HepG2 (cell line): ENCODE measurements around the gene FOXE3. TPM values are rescaled to one million over a fixed set of nuclear protein-coding genes. Genes with fewer than 3 reads are reported as not detected.

Experiments used
- ATAC-seq: fragments of 200-7000 bp; cut with Tn5 transposase; 3 replicates; pipeline ENCODE4 v1.9.1; 2020; ENCODE audit warnings: mild to moderate bottlenecking, moderate library complexity
- BruUV-seq: library from RNA; stranded (reverse); fragments of 400-500 nt; replicated peaks from 2 replicates; lab custom pipeline; 2021; lab: Mats Ljungman, UMichigan
- CTCF ChIA-PET: fragments of 300-600 bp; formaldehyde crosslinking; extraction: SDS; loops from one replicate; lab custom pipeline; 2021; ENCODE audit warnings: low total read pairs, inconsistent platforms, low intra/inter-chr PET ratio; lab: Yijun Ruan, JAX
- POLR2A ChIA-PET: fragments of 350-600 bp; sonication (Branson Sonifier 250); formaldehyde crosslinking; loops from one replicate; lab custom pipeline; 2020; ENCODE audit warnings: antibody characterized with exemption, inconsistent platforms; lab: Yijun Ruan, JAX
- DNase-seq: peaks from one replicate; pipeline ENCODE4 v3.0.0-alpha.2; 2015; ENCODE audit warnings: low spot score
- FAIRE-seq: peaks from 3 replicates; lab custom pipeline; 2011; peaks lifted over from hg19 to GRCh38; lab: Jason Lieb, UNC
- H2AFZ ChIP-seq: one replicate; pipeline ENCODE4 v1.6.1; 2011; ENCODE audit warnings: low read length, inconsistent platforms
- H3K27ac ChIP-seq: fragments of 300-600 bp; 3 replicates; pipeline ENCODE4 v1.8.0; 2011; ENCODE audit warnings: mixed run types, mild to moderate bottlenecking, mixed read lengths, low read length, inconsistent platforms; ENCODE audit not compliant: insufficient read depth; ENCODE audit errors: extremely low read length
- H3K27me3 ChIP-seq, 2 experiments: fragments of 200-600 bp in 1 of 2; 2 replicates in 1 of 2; 3 replicates in 1 of 2; pipeline versions ENCODE4 v1.6.0 to v1.8.0; 2011; ENCODE audit warnings: low read length in 2 of 2, mild to moderate bottlenecking in 2 of 2, moderate library complexity in 2 of 2, inconsistent platforms in 1 of 2; ENCODE audit not compliant: insufficient read depth in 2 of 2, control insufficient read depth in 1 of 2
- H3K36me3 ChIP-seq, 2 experiments: fragments of 200-600 bp in 1 of 2; replicated peaks in 1 of 2; 2 replicates in 1 of 2; 3 replicates in 1 of 2; pipeline versions ENCODE4 v1.5.1 to v1.8.0; 2011; ENCODE audit warnings: low read length in 2 of 2, inconsistent platforms in 1 of 2; ENCODE audit not compliant: insufficient read depth in 2 of 2, control insufficient read depth in 1 of 2
- H3K4me1 ChIP-seq: 2 replicates; pipeline ENCODE4 v1.5.1; 2012; ENCODE audit warnings: low read length, inconsistent platforms; ENCODE audit not compliant: insufficient read depth
- H3K4me2 ChIP-seq: 2 replicates; pipeline ENCODE4 v1.6.0; 2011; ENCODE audit warnings: low read depth, low read length, inconsistent platforms
- H3K4me3 ChIP-seq, 3 experiments: fragments of 200-600 bp in 1 of 3; sonication (generic), shearing (Covaris generic) in 1 of 3; replicated peaks in 1 of 3; 2 replicates each; pipeline ENCODE4 v1.5.1; 2011 to 2016; ENCODE audit warnings: low read length in 3 of 3, inconsistent platforms in 2 of 3, low read depth in 2 of 3, mild to moderate bottlenecking in 2 of 3, control low read depth in 1 of 3, mixed read lengths in 1 of 3; ENCODE audit not compliant: insufficient read depth in 1 of 3
- H3K79me2 ChIP-seq: one replicate; pipeline ENCODE4 v1.6.1; 2011; ENCODE audit warnings: low read length, inconsistent platforms; ENCODE audit not compliant: insufficient read depth
- H3K9ac ChIP-seq: 2 replicates; pipeline ENCODE4 v1.6.0; 2011; ENCODE audit warnings: mild to moderate bottlenecking, low read depth, low read length, inconsistent platforms; ENCODE audit not compliant: insufficient read depth
- H3K9me3 ChIP-seq: 2 replicates; pipeline ENCODE4 v1.5.1; 2012; ENCODE audit warnings: mild to moderate bottlenecking, low read length
- H4K20me1 ChIP-seq: 2 replicates; pipeline ENCODE4 v1.6.0; 2011; ENCODE audit warnings: inconsistent platforms, mild to moderate bottlenecking, low read length, moderate library complexity; ENCODE audit not compliant: insufficient read depth
- EHMT2 ChIP-seq: fragments of 200-600 bp; sonication (generic); IDR thresholded peaks from 2 replicates; pipeline ENCODE4 v1.7.0; 2017; ENCODE audit warnings: antibody characterized with exemption, low read depth, low read length, borderline replicate concordance
- MED13 ChIP-seq: sonication (generic); formaldehyde crosslinking; IDR thresholded peaks from 2 replicates; pipeline ENCODE4 v1.5.0; 2020; ENCODE audit warnings: missing genetic modification reagents
- NRL ChIP-seq: sonication (generic); formaldehyde crosslinking; IDR thresholded peaks from 2 replicates; pipeline ENCODE4 v1.5.0; 2020; ENCODE audit warnings: missing genetic modification reagents, mild to moderate bottlenecking, moderate library complexity, borderline replicate concordance
- TBX3 ChIP-seq: fragments of 450-650 bp; IDR thresholded peaks from 2 replicates; pipeline ENCODE4 v1.6.1; 2017; ENCODE audit warnings: antibody characterized with exemption, mild to moderate bottlenecking, inconsistent platforms, borderline replicate concordance
- ZFP90 ChIP-seq: sonication (generic); formaldehyde crosslinking; IDR thresholded peaks from 2 replicates; pipeline ENCODE4 v1.8.0; 2022; ENCODE audit warnings: missing genetic modification reagents, mild to moderate bottlenecking, inconsistent platforms, borderline replicate concordance
- ZNF317 ChIP-seq: sonication (generic); formaldehyde crosslinking; IDR thresholded peaks from 2 replicates; pipeline ENCODE4 v1.5.0; 2020; ENCODE audit warnings: mild to moderate bottlenecking, missing genetic modification reagents
- ZNF703 ChIP-seq: sonication (generic); formaldehyde crosslinking; IDR thresholded peaks from 2 replicates; pipeline ENCODE4 v1.5.1; 2020; ENCODE audit warnings: missing genetic modification reagents, mild to moderate bottlenecking, moderate library complexity, borderline replicate concordance
- ZNF761 ChIP-seq: sonication (generic); formaldehyde crosslinking; conservative IDR thresholded peaks from 2 replicates; pipeline ENCODE4 v1.4.0; 2020; ENCODE audit warnings: mild to moderate bottlenecking, missing genetic modification reagents
- ZNF766 ChIP-seq: sonication (generic); formaldehyde crosslinking; IDR thresholded peaks from 2 replicates; pipeline ENCODE4 v1.5.0; 2020; ENCODE audit warnings: missing genetic modification reagents, borderline replicate concordance
- ZNF781 ChIP-seq: sonication (generic); formaldehyde crosslinking; IDR thresholded peaks from 2 replicates; pipeline ENCODE4 v1.5.1; 2020; ENCODE audit warnings: borderline replicate concordance, mild to moderate bottlenecking, missing genetic modification reagents; ENCODE audit errors: not compliant biosample characterization
- ZSCAN29 ChIP-seq: sonication (generic); formaldehyde crosslinking; conservative IDR thresholded peaks from 2 replicates; pipeline ENCODE4 v1.4.0; 2020; ENCODE audit warnings: mild to moderate bottlenecking, missing genetic modification reagents
- WGBS: methylation state at CpG from one replicate; pipeline ENCODE4 v1.1.6; 2017; ENCODE audit warnings: low lambda C conversion rate; 5-methylcytosine and 5-hydroxymethylcytosine counted together
- in situ Hi-C: cut with HindIII; loops from 2 replicates; pipeline ENCODE4 v1.10.0; 2017; ENCODE audit warnings: low pct_unique_long_range_greater_than_20kb; ENCODE audit not compliant: extremely low pct_ligation_motif_present
- intact Hi-C: fragments of 100-400 bp; cut with micrococcal nuclease; formaldehyde crosslinking; loops from one replicate; pipeline ENCODE4 v1.10.0; 2022; ENCODE audit not compliant: unreplicated experiment
- polyA plus RNA-seq, 8 experiments: library from polyadenylated mRNA; depleted of rRNA in 3 of 8; stranded (reverse) in 7 of 8; unstranded in 1 of 8; fragments of >200 nt; fragmentation: Illumina TruSeq in 4 of 8; extraction: Trizol in 4 of 8; gene quantifications; 2 replicates each; pipeline versions ENCODE4 v1.2.1 to v1.2.3, GENCODE V29; 2011 to 2016; ENCODE audit warnings: low read depth in 4 of 8, missing spikeins in 1 of 8, mixed read lengths in 1 of 8; ENCODE audit not compliant: insufficient read depth in 1 of 8
- total RNA-seq, 5 experiments: library from RNA; depleted of rRNA; stranded (reverse); fragments of >200 nt; fragmentation: Illumina TruSeq; extraction: Trizol; gene quantifications; 2 replicates each; pipeline ENCODE4 v1.2.3, GENCODE V29; 2016; ENCODE audit warnings: low read depth in 1 of 5
- TF ChIP-seq, protein P1 (sequence below): sonication (generic); formaldehyde crosslinking; IDR thresholded peaks from 2 replicates; pipeline ENCODE4 v1.9.0; 2021; ENCODE audit warnings: mild to moderate bottlenecking, missing genetic modification reagents
- TF ChIP-seq, protein P2 (sequence below): sonication (generic); formaldehyde crosslinking; IDR thresholded peaks from 2 replicates; pipeline ENCODE4 v1.4.0; 2020; ENCODE audit warnings: missing genetic modification reagents, borderline replicate concordance
- TF ChIP-seq, protein P3 (sequence below): IDR thresholded peaks from 2 replicates; pipeline ENCODE4 v1.6.1; 2016; ENCODE audit warnings: low read depth
- TF ChIP-seq, protein P4 (sequence below): sonication (generic); formaldehyde crosslinking; IDR thresholded peaks from 2 replicates; pipeline ENCODE4 v1.4.0; 2020; ENCODE audit warnings: mild to moderate bottlenecking, missing genetic modification reagents

Gene FOXE3
- total and polyA plus RNA-seq, 2 of the 13 experiments (the other 11 are each of a cell fraction or from before 2014, with no cell fraction given), result not detected

DNA sequence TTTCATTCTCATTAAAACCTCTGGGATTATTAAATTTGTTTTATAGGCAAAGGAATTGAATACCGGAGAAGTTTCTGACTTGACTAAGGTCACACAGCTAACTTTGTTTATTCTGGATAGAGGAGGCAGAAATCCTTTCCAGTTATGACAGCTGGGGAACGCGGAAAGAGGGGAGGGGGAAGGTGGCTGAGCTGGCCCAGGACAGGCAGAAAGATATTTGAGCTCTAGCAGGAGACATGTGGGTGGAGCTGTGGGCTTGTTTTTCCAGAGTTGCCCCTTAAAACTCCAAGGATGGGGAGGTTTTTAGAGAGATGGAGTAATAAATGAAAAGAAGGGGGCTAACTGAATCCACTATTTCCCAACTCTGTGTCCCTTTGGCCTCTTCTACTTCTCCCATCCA, 49.5 kb downstream of the FOXE3 start:
- H3K27ac ChIP-seq, result no peak overlapping the region
- WGBS, result 22% methylated on average over 3 of the region's 3 CpGs
- CTCF ChIA-PET, result no interaction called here
- BruUV-seq, result no TSS peak
- no peaks in the 10 kb centered on the region for H3K9me3 ChIP-seq
- H2AFZ ChIP-seq, result no peak overlapping the region
- intact Hi-C loops (no loop called here), in situ Hi-C loops (no loop called here)
- H3K27me3 ChIP-seq, result peaks cover 0 to 50% of the 10 kb centered on the region in 2 experiments; a peak in 4 of 5 replicates
- H3K79me2 ChIP-seq, result no peaks in the 10 kb centered on the region
- H3K4me3 ChIP-seq, result no peak overlapping the region
- H3K4me1 ChIP-seq, result no peaks in the 10 kb centered on the region
- POLR2A ChIA-PET, result no interaction called here
- H3K4me2 ChIP-seq, result no peak overlapping the region
- ATAC-seq (no peak), DNase-seq (no peak), FAIRE-seq (no peak)
- H3K36me3 ChIP-seq, result no peaks in the 10 kb centered on the region
- H4K20me1 ChIP-seq, result peaks cover 9% of the 10 kb centered on the region
- no peak overlapping the region for H3K9ac ChIP-seq
- TF ChIP-seq ZSCAN29 (CRISPR knock-in tag) (no peak), MED13 (CRISPR knock-in tag) (no peak), ZNF317 (CRISPR knock-in tag) (no peak), ZNF703 (CRISPR knock-in tag) (no peak), ZNF766 (CRISPR knock-in tag) (no peak), NRL (CRISPR knock-in tag) (no peak), ZNF761 (CRISPR knock-in tag) (no peak), ZNF781 (CRISPR knock-in tag) (no peak), ZFP90 (CRISPR knock-in tag) (no peak), EHMT2 (no peak), TBX3 (no peak)
- TF ChIP-seq, protein P1, sequence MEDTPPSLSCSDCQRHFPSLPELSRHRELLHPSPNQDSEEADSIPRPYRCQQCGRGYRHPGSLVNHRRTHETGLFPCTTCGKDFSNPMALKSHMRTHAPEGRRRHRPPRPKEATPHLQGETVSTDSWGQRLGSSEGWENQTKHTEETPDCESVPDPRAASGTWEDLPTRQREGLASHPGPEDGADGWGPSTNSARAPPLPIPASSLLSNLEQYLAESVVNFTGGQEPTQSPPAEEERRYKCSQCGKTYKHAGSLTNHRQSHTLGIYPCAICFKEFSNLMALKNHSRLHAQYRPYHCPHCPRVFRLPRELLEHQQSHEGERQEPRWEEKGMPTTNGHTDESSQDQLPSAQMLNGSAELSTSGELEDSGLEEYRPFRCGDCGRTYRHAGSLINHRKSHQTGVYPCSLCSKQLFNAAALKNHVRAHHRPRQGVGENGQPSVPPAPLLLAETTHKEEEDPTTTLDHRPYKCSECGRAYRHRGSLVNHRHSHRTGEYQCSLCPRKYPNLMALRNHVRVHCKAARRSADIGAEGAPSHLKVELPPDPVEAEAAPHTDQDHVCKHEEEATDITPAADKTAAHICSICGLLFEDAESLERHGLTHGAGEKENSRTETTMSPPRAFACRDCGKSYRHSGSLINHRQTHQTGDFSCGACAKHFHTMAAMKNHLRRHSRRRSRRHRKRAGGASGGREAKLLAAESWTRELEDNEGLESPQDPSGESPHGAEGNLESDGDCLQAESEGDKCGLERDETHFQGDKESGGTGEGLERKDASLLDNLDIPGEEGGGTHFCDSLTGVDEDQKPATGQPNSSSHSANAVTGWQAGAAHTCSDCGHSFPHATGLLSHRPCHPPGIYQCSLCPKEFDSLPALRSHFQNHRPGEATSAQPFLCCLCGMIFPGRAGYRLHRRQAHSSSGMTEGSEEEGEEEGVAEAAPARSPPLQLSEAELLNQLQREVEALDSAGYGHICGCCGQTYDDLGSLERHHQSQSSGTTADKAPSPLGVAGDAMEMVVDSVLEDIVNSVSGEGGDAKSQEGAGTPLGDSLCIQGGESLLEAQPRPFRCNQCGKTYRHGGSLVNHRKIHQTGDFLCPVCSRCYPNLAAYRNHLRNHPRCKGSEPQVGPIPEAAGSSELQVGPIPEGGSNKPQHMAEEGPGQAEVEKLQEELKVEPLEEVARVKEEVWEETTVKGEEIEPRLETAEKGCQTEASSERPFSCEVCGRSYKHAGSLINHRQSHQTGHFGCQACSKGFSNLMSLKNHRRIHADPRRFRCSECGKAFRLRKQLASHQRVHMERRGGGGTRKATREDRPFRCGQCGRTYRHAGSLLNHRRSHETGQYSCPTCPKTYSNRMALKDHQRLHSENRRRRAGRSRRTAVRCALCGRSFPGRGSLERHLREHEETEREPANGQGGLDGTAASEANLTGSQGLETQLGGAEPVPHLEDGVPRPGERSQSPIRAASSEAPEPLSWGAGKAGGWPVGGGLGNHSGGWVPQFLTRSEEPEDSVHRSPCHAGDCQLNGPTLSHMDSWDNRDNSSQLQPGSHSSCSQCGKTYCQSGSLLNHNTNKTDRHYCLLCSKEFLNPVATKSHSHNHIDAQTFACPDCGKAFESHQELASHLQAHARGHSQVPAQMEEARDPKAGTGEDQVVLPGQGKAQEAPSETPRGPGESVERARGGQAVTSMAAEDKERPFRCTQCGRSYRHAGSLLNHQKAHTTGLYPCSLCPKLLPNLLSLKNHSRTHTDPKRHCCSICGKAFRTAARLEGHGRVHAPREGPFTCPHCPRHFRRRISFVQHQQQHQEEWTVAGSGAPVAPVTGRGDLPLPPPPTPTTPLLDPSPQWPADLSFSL (CRISPR knock-in tag), result no peak
- TF ChIP-seq, protein P2, sequence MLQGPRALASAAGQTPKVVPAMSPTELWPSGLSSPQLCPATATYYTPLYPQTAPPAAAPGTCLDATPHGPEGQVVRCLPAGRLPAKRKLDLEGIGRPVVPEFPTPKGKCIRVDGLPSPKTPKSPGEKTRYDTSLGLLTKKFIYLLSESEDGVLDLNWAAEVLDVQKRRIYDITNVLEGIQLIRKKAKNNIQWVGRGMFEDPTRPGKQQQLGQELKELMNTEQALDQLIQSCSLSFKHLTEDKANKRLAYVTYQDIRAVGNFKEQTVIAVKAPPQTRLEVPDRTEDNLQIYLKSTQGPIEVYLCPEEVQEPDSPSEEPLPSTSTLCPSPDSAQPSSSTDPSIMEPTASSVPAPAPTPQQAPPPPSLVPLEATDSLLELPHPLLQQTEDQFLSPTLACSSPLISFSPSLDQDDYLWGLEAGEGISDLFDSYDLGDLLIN (CRISPR knock-in tag), result no peak
- TF ChIP-seq, protein P3, sequence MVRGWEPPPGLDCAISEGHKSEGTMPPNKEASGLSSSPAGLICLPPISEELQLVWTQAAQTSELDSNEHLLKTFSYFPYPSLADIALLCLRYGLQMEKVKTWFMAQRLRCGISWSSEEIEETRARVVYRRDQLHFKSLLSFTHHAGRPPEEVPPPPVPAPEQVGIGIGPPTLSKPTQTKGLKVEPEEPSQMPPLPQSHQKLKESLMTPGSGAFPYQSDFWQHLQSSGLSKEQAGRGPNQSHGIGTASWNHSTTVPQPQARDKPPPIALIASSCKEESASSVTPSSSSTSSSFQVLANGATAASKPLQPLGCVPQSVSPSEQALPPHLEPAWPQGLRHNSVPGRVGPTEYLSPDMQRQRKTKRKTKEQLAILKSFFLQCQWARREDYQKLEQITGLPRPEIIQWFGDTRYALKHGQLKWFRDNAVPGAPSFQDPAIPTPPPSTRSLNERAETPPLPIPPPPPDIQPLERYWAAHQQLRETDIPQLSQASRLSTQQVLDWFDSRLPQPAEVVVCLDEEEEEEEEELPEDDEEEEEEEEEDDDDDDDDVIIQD (CRISPR knock-in tag), result no peak
- TF ChIP-seq, protein P4, sequence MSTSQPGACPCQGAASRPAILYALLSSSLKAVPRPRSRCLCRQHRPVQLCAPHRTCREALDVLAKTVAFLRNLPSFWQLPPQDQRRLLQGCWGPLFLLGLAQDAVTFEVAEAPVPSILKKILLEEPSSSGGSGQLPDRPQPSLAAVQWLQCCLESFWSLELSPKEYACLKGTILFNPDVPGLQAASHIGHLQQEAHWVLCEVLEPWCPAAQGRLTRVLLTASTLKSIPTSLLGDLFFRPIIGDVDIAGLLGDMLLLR, result no peak
